ENCODE results near the gene APBA2. TPM values are rescaled to one million over a fixed set of nuclear protein-coding genes. Genes with fewer than 3 reads are reported as not detected.

Gene APBA2
- total RNA-seq, 3 donors from 2014 or later = 0.64 to 6.9 (median 5.0) TPM

GRCh38 chr15:29012097-29012496 is 126.3 kb downstream of the APBA2 start:
- H3K36me3 ChIP-seq = no peaks in the 10 kb centered on the region
- TF ChIP-seq CTCF (IDR thresholded peaks at IDR 0.05) (no peak), POLR2A (IDR thresholded peaks at IDR 0.05) (no peak), POLR2AphosphoS5 (IDR thresholded peaks at IDR 0.05) (no peak)
- no peaks in the 10 kb centered on the region for H3K4me1 ChIP-seq
- H3K9me3 ChIP-seq = no peaks in the 10 kb centered on the region
- no peak overlapping the region for H3K27ac ChIP-seq
- H3K27me3 ChIP-seq = no peaks in the 10 kb centered on the region
- intact Hi-C loops (cut with DNase I; ENCODE audit: low total_unique reads) = no loop called here
- no peak for DNase-seq (ENCODE audit: low spot score in 2 of 2)
- H3K4me3 ChIP-seq = no peak overlapping the region

- Histone ChIP-seq H3K27me3 (no peaks in the 10 kb centered on the region), H3K4me3 (no peak overlapping the region), H3K4me1 (no peaks in the 10 kb centered on the region), H3K9me3 (no peaks in the 10 kb centered on the region), H3K36me3 (no peaks in the 10 kb centered on the region), H3K27ac (no peak overlapping the region)
- DNase-seq (ENCODE audit: low spot score in 2 of 2) = no peak
- intact Hi-C loops (cut with DNase I; ENCODE audit: low total_unique reads) = no loop called here
- TF ChIP-seq POLR2A (IDR thresholded peaks at IDR 0.05) (no peak), CTCF (IDR thresholded peaks at IDR 0.05) (no peak), POLR2AphosphoS5 (IDR thresholded peaks at IDR 0.05) (no peak)
Observed at GRCh38 chr15:29014493-29014892, 128.7 kb downstream of the APBA2 start.

- no peaks in the 10 kb centered on the region for H3K36me3 ChIP-seq
- TF ChIP-seq CTCF (IDR thresholded peaks at IDR 0.05) = no peak
- TF ChIP-seq POLR2AphosphoS5 (IDR thresholded peaks at IDR 0.05) = no peak
- TF ChIP-seq POLR2A (IDR thresholded peaks at IDR 0.05) = no peak
- DNase-seq (ENCODE audit: low spot score in 2 of 2) = no peak
Observed at GRCh38 chr15:29016518-29016917, 130.7 kb downstream of the APBA2 start.

GRCh38 chr15:29018120-29018805 is 132.5 kb downstream of the APBA2 start:
- no peak overlapping the region for H3K27ac ChIP-seq
- H3K36me3 ChIP-seq = no peaks in the 10 kb centered on the region
- TF ChIP-seq POLR2AphosphoS5 (IDR thresholded peaks at IDR 0.05) (no peak), POLR2A (IDR thresholded peaks at IDR 0.05) (no peak), CTCF (IDR thresholded peaks at IDR 0.05) (no peak)
- H3K4me3 ChIP-seq = no peak overlapping the region
- no peaks in the 10 kb centered on the region for H3K4me1 ChIP-seq
- no peaks in the 10 kb centered on the region for H3K9me3 ChIP-seq
- no peak for DNase-seq (ENCODE audit: low spot score in 2 of 2)
- intact Hi-C loops (cut with DNase I; ENCODE audit: low total_unique reads) = no loop called here
- H3K27me3 ChIP-seq = no peaks in the 10 kb centered on the region

More at GRCh38 chr15:29016518-29016917, 130.7 kb downstream of the APBA2 start:
- Histone ChIP-seq H3K4me1 (no peaks in the 10 kb centered on the region), H3K9me3 (no peaks in the 10 kb centered on the region), H3K4me3 (no peak overlapping the region), H3K27me3 (no peaks in the 10 kb centered on the region), H3K27ac (no peak overlapping the region)
- intact Hi-C loops (cut with DNase I; ENCODE audit: low total_unique reads) = no loop called here

GRCh38 chr15:29018995-29019976 is 133.5 kb downstream of the APBA2 start:
- DNase-seq (ENCODE audit: low spot score in 2 of 2) = no peak
- Histone ChIP-seq H3K9me3 (no peaks in the 10 kb centered on the region), H3K27me3 (no peaks in the 10 kb centered on the region), H3K4me3 (no peak overlapping the region), H3K27ac (no peak overlapping the region), H3K4me1 (no peaks in the 10 kb centered on the region), H3K36me3 (no peaks in the 10 kb centered on the region)
- intact Hi-C loops (cut with DNase I; ENCODE audit: low total_unique reads) = no loop called here
- TF ChIP-seq POLR2AphosphoS5 (IDR thresholded peaks at IDR 0.05) (no peak), POLR2A (IDR thresholded peaks at IDR 0.05) (no peak), CTCF (IDR thresholded peaks at IDR 0.05) (no peak)
